ENCODE data around the gene ALOX12.

Gene ALOX12

DNA sequence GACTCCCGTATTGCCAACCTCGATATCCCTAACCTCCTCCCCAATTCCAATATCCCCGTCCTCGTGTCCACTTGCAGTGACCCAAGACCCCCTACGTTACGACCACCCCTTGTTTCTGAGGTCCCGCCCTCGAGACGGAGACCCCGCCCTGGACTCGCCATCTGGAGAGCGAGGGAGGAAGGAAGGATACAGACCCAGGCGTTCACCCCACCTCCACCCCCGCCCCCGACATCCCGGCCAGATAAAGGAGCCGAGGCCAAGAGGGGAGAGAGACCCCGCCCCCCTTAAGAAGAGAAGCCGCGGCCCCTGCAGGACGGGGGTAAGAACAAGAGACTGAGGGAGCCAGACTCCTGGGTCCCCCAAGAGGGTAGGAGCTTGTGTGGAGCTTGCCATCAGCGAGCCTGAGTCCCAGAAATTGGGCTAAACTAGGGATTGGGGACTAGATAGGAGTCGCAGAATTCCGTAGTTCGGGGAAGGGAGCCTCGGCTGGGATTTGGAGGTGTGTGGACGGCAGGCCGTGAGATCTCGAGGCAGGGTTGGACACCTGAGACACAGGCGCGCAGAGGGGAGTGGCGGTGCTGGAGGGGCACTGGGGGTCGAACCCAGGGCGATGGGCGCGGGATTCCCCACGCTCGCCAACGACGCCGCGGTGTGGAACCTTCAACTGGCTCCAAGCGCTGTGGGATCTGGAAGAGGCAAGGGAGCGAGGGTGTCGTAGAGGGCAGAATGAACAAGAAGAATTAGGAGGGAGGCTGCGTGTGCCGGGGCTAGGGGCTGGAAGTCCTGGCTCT lies 27.1 kb downstream of the ALOX12 start, which contains the start of gene BCL6B:
TSS of gene BCL6B (plus strand) at position 270 of the 791 bp plus-strand sequence. CDS start 622 bp downstream, outside the sequence.
- peak; percentile 75 for DNase-seq (ENCODE audit: low spot score)

DNA sequence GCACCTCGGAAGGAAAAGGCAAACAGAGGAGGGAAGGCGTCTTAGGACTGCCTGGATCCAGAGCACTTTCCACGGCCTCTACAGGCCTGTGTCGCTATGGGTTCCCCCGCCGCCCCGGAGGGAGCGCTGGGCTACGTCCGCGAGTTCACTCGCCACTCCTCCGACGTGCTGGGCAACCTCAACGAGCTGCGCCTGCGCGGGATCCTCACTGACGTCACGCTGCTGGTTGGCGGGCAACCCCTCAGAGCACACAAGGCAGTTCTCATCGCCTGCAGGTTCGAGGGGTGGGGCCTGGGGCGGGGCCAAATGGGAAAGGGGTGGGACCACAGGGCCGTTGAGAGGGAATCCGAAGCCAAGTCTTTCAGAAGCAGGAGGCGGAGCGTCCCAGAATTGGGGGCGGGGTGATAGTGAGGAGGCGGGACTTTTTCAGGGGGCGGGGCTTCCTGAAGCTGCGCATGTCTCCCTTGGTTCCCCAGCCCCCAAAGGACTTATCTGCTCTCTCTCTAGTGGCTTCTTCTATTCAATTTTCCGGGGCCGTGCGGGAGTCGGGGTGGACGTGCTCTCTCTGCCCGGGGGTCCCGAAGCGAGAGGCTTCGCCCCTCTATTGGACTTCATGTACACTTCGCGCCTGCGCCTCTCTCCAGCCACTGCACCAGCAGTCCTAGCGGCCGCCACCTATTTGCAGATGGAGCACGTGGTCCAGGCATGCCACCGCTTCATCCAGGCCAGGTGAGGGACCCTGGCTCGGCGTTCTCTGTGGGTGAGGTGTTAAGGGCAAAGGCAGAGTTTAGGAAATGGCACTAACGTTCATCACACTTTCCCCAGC lies 27.9 kb downstream of the ALOX12 start:
- DNase-seq (ENCODE audit: low spot score) = peak; percentile 99

DNA sequence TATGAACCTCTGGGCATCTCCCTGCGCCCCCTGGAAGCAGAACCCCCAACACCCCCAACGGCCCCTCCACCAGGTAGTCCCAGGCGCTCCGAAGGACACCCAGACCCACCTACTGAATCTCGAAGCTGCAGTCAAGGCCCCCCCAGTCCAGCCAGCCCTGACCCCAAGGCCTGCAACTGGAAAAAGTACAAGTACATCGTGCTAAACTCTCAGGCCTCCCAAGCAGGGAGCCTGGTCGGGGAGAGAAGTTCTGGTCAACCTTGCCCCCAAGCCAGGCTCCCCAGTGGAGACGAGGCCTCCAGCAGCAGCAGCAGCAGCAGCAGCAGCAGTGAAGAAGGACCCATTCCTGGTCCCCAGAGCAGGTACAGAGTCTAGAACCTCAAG lies 28.5 kb downstream of the ALOX12 start:
- no peak for DNase-seq (ENCODE audit: low spot score)

DNA sequence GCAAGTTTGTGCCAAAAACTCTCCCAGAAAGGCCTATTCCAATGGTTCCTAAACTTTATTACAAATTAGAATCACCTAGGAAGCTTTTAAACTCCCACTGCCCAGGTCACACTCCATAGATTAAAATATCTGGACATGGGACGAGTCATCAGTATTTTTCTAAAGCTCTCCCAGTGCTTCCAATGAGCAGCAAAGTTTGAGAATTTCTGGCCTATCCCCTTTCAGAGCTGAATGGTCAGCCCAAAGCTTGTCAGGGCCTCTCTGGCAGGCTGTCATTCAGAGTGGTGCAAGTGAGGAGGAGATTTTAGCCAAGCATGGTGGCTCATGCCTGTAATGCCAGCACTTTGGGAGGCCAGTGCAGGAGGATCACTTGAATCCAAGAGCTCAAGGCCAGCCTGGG lies 29.4 kb downstream of the ALOX12 start:
- DNase-seq (ENCODE audit: low spot score) = no peak

GRCh38 chr17:7026471-7027115 lies 30.7 kb downstream of the ALOX12 start:
- peak; percentile 43 for DNase-seq (ENCODE audit: low spot score)

GRCh38 chr17:7027335-7027734 lies 31.5 kb downstream of the ALOX12 start:
- DNase-seq (ENCODE audit: low spot score) = no peak

- no peak for DNase-seq (ENCODE audit: low spot score)
Observed at GRCh38 chr17:7029096-7029495, 33.2 kb downstream of the ALOX12 start.

DNA sequence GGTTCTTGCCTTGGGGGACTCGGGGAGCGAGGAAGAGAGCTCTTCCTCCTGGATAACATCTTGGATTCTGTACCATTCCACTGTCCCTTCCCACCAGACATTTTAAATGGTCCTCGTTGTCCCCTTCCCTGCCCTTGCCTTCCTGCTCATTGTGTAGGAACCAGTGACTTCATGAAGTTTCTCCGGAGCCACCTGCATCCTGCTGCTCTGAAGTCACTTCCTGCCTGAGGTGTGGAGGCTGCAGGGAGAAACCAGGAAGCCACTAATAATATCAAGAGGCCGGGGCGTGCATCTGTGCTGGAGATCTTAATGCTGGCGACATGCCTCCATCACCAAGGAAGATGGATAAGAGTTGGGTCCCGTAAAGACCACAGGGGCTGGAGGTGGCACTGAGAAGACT lies 33.8 kb downstream of the ALOX12 start:
- no peak for DNase-seq (ENCODE audit: low spot score)

DNA sequence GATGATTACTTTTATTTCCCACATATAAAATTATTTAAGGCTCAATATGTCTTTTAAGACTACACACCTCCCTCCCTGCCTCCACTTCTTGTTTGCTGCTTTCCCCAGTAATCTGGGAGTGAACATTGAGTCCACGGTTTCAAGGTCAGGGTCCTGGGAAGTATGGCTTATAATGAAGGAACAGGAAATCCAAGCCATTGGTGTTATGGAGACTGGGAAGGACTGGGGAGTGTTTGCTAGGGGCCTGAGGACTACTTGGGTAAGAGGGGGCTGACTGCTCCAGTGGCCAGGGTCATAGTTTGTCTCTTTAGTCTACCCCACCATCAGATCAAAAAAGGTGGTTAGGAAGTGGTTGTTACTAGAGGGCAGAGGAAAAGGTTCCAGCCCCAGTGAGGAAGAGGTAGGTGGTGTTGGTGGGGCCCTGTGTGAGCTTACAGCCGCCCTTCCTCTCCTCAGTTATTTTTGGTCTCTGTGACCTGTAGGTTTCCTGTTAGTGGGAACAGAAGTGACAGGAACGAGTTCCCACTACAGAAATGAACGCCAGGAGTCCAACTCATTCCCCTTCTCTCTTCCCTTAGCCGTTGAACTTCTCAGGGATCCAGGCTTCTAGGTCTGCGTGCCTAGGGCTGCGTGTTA lies 39.2 kb downstream of the ALOX12 start:
- DNase-seq (ENCODE audit: low spot score) = no peak

DNA sequence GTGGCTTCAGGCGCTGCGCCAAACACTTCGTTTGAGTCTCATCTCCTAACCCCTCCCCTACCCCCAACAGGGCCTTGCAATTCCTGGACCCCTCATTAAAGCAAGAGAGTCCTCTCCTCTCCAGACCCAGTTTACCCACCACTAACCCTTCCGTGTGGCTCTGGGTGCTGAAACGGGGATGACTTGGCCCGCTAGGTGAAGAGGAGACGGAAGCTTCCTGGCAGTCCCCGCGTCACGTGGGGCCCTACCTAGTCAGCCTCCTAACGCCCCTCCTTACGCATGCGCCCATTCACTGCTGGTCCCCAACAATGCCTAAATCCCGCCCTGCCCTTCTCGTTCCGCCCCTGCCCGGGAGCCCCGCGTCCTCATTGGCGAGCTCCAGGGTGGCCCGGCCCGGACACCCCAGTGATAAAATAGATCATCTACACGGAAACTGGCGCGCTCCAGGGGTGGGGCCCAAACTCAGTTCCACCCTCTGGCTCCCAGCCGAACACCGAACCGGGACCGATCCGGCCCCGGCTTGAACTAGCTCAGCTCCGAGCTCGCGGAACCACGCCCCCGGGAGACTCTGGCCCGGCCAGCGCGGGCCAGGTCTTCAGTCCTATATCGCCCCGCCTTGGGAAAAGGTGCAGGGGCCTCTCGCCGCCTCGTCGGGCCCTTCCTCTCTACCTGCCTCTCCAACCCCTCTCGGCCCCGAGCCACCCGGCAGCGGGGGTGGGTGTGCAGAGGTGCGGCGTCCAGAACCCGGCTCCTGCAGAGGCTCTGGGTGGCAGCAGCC lies 39.9 kb downstream of the ALOX12 start, which contains the start of gene SLC16A13:
TSS of gene SLC16A13 (plus strand) at position 425 of the 778 bp plus-strand sequence. CDS start 368 bp downstream, outside the sequence.
- peak; percentile 98 for DNase-seq (ENCODE audit: low spot score)

- DNase-seq (ENCODE audit: low spot score) = no peak
Observed at GRCh38 chr17:7038025-7038862, 42.4 kb downstream of the ALOX12 start.

DNA sequence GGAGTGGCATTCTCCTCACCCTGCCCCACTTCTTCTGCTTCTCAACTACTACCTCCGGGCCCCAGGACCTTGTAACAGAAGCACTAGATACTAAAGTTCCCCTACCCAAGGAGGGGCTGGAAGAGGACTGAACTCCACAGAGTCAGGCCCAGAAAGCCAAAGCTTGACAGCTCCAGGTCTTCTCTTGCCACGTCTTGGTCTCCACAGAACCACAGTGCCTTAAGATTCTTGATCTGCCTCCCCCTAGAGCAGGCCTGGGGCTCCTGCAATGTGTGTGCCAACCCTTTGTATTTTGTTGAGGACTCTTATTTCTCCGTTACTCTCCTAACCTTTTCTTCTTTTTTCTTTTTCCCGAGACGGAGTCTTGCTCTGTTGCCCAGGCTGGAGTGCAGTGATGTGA lies 44.0 kb downstream of the ALOX12 start:
- no peak for DNase-seq (ENCODE audit: low spot score)

DNA sequence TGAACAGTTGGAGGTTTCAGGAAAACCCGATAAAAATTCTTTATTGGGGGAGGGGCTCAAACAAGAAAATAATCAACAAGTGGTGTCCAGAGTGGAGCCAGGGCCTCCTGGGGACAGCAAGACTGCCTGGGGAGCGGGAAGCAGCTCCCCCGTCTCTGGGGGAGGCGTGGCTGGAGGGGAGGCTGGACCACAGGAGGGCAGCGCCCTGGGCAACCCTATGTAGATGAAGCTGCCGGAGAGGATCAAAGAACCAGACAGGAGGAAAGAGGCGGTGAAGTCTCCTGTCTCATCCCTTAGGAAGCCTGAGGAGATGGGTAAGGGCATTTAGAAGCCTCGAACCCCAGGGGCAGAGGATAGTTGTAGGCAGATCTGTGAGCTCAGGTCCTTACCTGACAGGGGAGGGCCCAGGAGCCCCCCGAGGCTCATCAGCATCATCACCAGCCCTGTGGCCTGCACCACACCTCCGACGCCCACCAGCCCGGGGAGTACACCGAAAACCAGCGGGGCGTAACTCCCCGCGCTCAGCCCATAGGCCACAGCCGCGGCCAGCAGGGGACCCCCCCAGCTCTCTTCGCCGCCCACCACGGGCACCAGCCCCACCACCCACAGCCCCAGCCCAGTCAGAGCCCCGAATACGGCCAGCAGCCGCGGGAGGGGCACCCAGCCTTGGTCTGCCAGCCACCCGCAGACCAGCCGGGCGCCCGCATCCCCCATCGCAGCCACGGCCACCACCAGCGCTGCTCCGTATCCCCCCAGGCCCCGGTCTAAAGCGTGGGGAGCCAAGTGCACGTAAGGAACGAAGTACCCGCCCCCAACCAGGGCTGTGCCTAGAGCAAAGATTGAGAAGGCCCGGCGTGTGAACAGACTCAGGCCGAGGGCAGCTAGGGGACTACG lies 46.0 kb downstream of the ALOX12 start:
- DNase-seq (ENCODE audit: low spot score) = no peak

DNA sequence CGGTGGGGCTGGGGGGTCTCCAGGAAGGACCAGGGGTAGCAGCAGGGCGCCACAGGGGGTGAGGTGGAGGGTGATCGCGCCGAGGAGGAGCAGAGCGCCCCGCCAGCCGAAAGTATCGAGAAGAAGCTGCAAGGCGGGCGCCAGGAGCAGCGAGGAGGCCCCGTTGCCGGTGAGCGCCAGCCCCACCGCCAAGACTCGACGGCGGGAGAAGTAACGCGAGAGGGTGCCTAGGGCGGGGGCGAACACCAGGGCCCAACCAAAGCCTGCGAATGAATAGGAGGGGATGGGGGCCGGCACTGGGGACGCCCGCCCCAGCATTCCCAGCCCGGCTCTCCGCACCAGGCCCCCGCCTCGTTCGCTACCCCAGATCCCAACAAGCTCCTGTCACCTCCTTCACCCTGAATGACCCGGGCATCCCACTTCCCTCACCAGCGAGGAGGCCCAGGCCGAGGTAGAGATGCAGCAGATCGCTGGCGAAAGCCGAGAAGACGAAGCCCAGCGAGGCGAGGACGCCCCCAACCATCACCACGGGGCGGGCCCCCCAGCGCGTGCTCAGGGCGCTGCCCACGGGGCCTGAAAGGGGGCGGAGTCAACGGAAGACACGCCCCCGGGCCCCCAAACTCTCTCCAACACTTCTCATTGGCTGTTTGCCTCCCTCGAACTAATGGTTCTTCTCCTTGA lies 46.8 kb downstream of the ALOX12 start:
- peak; percentile 74 for DNase-seq (ENCODE audit: low spot score)

DNA sequence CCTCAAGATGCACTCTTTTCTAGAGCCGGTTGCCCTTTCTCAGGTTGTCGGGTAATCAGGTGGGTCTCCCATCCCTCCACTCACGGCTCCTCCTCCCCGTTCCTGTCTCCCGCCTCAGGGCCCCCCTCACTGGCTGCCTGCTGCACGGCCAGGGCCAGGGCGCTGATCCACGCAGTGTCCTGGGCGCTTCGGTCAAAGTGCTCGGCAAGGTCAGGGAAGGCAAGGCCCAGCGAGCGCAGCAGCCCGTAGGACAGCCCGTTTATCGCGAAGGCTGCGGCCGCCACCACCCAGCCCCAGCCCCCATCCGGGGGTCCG lies 47.3 kb downstream of the ALOX12 start:
- peak; percentile 71 for DNase-seq (ENCODE audit: low spot score)

- DNase-seq (ENCODE audit: low spot score) = peak; percentile 72
Observed at GRCh38 chr17:7043497-7044198, 47.8 kb downstream of the ALOX12 start, which contains the start of gene SLC16A11. TSS of gene SLC16A11 (minus strand) at chr17:7044092. CDS start at chr17:7043513, 579 bp downstream.

- DNase-seq (ENCODE audit: low spot score) = no peak
Observed at GRCh38 chr17:7045492-7046126, 49.8 kb downstream of the ALOX12 start.
